ENCODE data around the gene FAM107A. TPM values are rescaled to one million over a fixed set of nuclear protein-coding genes. Genes with fewer than 3 reads are reported as not detected.

Gene FAM107A
- total and polyA plus RNA-seq, 2 of the 13 experiments (the other 11 are each of a cell fraction or from before 2014, with no cell fraction given), result not detected

- Histone ChIP-seq H3K4me2 (ENCODE audit: low read depth, low read length) (no peak overlapping the region), H3K79me2 (ENCODE audit: insufficient read depth, low read length) (no peaks in the 10 kb centered on the region), H2AFZ (ENCODE audit: low read length) (no peak overlapping the region), H3K4me1 (ENCODE audit: insufficient read depth, low read length) (peaks cover 26% of the 10 kb centered on the region), H3K9me3 (ENCODE audit: low read length) (no peaks in the 10 kb centered on the region), H3K27me3 (ENCODE audit: control insufficient read depth in 1 of 2, insufficient read depth in 2 of 2, low read length in 2 of 2) (peaks cover 1 to 5% of the 10 kb centered on the region in 2 experiments; a peak in 3 of 5 replicates), H3K27ac (ENCODE audit: extremely low read length, insufficient read depth, low read length) (no peak overlapping the region), H3K9ac (ENCODE audit: insufficient read depth, low read depth, low read length) (no peak overlapping the region), H3K4me3 (replicated peaks in 1 of 3; ENCODE audit: insufficient read depth in 1 of 3, low read depth in 2 of 3, low read length in 3 of 3) (no peak overlapping the region), H4K20me1 (ENCODE audit: insufficient read depth, low read length) (no peaks in the 10 kb centered on the region), H3K36me3 (replicated peaks in 1 of 2; ENCODE audit: control insufficient read depth in 1 of 2, insufficient read depth in 2 of 2, low read length in 2 of 2) (no peaks in the 10 kb centered on the region)
- ChIA-PET CTCF (ENCODE audit: low intra/inter-chr PET ratio, low total read pairs) (no interaction called here), POLR2A (no interaction called here)
- ATAC-seq, result no peak
- DNase-seq (ENCODE audit: low spot score), result peak; percentile 20
- BruUV-seq (replicated peaks), result no TSS peak
- intact Hi-C loops (cut with micrococcal nuclease; ENCODE audit: unreplicated experiment) (no loop called here), in situ Hi-C loops (cut with HindIII; ENCODE audit: extremely low pct_ligation_motif_present, low pct_unique_long_range_greater_than_20kb) (no loop called here)
- FAIRE-seq, result peak; percentile 54
- WGBS (ENCODE audit: low lambda C conversion rate), result 23% methylated on average over 4 of the region's 4 CpGs
- no peak for TF ChIP-seq WIZ (CRISPR knock-in tag; IDR thresholded peaks at IDR 0.05)
- TF ChIP-seq ZNF737 (CRISPR knock-in tag; IDR thresholded peaks at IDR 0.05; ENCODE audit: borderline replicate concordance), result no peak
- no peak for TF ChIP-seq HIC2 (CRISPR knock-in tag; IDR thresholded peaks at IDR 0.05; ENCODE audit: low read depth)
- peak; percentile 79 for TF ChIP-seq FOXA3 (CRISPR knock-in tag; IDR thresholded peaks at IDR 0.05)
- no peak for TF ChIP-seq ZNF784 (CRISPR knock-in tag; IDR thresholded peaks at IDR 0.05; ENCODE audit: borderline replicate concordance)
- TF ChIP-seq ZFP62 (CRISPR knock-in tag; IDR thresholded peaks at IDR 0.05), result no peak
- TF ChIP-seq ZNF275 (CRISPR knock-in tag; IDR thresholded peaks at IDR 0.05; ENCODE audit: borderline replicate concordance), result no peak
- no peak for TF ChIP-seq HDAC1 (CRISPR knock-in tag; IDR thresholded peaks at IDR 0.05)
- TF ChIP-seq CREM (IDR thresholded peaks at IDR 0.05), result 0 out of 2 replicates have a peak, but pooled peaks have one; percentile 11
- no peak for TF ChIP-seq CREM (CRISPR knock-in tag; IDR thresholded peaks at IDR 0.05)
- peak; percentile 60 for TF ChIP-seq RARA (CRISPR knock-in tag; IDR thresholded peaks at IDR 0.05)
- no peak for TF ChIP-seq ZNF543 (CRISPR knock-in tag; IDR thresholded peaks at IDR 0.05)
- peak; percentile 36; the same call in 1 of the 2 replicates for TF ChIP-seq FOXP4 (CRISPR knock-in tag; IDR thresholded peaks at IDR 0.05)
- TF ChIP-seq IRF1 (CRISPR knock-in tag; IDR thresholded peaks at IDR 0.05; ENCODE audit: low read depth), result no peak
- TF ChIP-seq AKAP8 (CRISPR knock-in tag; IDR thresholded peaks at IDR 0.05), result no peak
- TF ChIP-seq HNF4A (CRISPR knock-in tag; IDR thresholded peaks at IDR 0.05), result no peak
Observed at GRCh38 chr3:58580826-58581327, 3.7 kb upstream of the FAM107A start.

Measured in HepG2 (cell line).